ENCODE data around the gene ANKRD13D. TPM values are rescaled to one million over a fixed set of nuclear protein-coding genes. Genes with fewer than 3 reads are reported as not detected.

The ANKRD13D gene
- 10 to 100 TPM; 22.1 to 22.6 TPM for total RNA-seq
- long read RNA-seq, partial matches to known transcripts, result 3 of 5 reads
- long read RNA-seq, other reads (novel, unspliced or antisense), result 1 of 5 reads

DNA sequence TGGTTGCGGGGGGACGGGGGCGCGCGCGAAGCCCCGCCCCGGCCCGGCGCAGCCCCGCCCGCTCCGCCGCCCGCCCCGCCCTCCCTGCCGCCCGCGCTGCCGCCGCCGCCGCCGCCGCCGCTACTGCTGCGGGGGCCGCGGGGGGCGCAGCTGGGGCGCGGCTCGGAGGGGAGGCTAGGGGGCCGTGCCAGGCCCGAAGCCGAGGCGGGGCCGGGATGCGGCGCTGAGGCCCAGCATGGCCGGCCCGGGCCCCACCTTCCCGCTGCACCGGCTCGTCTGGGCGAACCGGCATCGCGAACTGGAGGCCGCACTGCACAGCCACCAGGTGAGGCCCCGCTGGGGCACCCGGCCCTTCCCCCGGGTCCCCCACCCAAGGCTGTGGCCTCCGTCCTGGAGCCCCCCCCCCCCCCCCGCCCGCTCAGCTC is at the start of gene ANKRD13D:
Gene ANKRD13D, plus strand, starts transcription at position 78 of the 425 bp plus-strand sequence. Its CDS starts 158 bp downstream, at position 236.
- intact Hi-C loops (cut with DNase I), result no loop called here
- no peak for ATAC-seq
- no peak for DNase-seq

- intact Hi-C loops (cut with DNase I), result loop anchor here in 1 of 2 donors (10.0 kb wide), 1 partner anchor 115 kb away; no protein-coding TSS in a partner anchor
- DNase-seq (peak; percentile 98), ATAC-seq (peak; percentile 98)
These were observed 49.1 kb upstream of the ANKRD13D start for GRCh38 chr11:67239783-67240575.

DNA sequence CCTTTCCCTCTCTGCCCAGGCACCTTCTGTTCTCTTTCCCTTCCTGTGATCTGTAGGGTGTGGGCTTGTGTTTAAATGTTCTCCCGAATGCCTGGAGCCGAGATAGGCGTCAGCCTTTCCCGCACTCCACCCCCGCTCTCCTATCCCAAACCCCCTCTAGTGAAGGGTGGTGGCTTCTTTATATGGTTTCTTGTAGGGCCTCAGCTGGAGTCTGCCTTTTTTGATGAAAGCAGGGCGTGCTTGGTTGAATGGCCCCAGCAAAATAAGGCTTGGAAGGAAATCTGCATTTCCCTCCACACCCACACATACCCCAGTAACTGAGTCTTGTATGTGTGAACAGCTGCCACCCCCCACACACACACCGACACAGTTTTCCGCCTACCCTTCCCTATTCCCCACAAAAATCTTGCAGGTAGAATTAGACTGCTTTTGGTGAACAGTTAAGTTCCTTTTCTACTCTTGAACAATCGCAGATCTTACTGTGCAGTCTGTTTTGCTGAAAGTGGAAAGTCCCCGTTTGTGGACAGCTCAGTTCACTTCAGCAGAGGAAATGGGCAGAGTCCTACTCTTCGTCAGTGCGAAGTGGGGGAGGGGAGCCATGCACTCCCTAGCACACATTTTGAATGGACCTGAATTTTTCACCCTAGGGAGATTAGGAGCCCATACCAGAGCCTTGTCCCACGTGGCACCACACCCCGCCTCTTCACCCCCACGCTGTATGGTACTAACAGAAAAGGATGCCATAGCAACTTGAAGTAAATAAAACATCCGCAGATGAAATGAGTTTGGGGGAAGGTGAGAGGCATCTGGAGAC is 48.3 kb upstream of the ANKRD13D start:
- intact Hi-C loops (cut with DNase I), result no loop called here
- DNase-seq (peak; percentile 80), ATAC-seq (peak; percentile 28 to 66)

DNA sequence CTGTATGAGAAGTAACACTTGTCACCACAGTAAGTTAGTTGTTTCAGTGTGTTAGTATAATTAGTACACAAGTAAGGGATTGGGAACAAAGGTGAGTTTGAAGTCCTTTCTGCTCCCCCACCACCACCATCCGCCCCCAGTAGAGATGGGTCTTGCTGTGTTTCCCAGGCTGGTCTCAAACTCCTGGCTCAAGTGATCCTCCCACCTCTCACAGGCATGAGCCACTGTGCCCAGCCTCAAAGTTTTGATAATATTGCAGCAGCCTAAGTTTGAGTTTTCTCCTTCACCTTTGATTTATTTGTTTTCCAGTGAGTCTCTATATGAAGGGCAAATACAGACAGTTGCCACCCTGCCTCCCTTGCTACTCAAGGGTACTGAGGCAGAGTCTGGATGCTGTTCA is 46.6 kb upstream of the ANKRD13D start:
- ATAC-seq (no peak), DNase-seq (no peak)
- intact Hi-C loops (cut with DNase I), result no loop called here

- intact Hi-C loops (cut with DNase I), result no loop called here
- no peak for ATAC-seq
- no peak for DNase-seq
These were observed 46.1 kb upstream of the ANKRD13D start for GRCh38 chr11:67243051-67243450.

- intact Hi-C loops (cut with DNase I), result no loop called here
- no peak for DNase-seq
- ATAC-seq, result no peak
These were observed 44.1 kb upstream of the ANKRD13D start for GRCh38 chr11:67245046-67245445.

- ATAC-seq (no peak), DNase-seq (no peak)
- intact Hi-C loops (cut with DNase I), result no loop called here
These were observed 41.1 kb upstream of the ANKRD13D start for GRCh38 chr11:67247946-67248550.

DNA sequence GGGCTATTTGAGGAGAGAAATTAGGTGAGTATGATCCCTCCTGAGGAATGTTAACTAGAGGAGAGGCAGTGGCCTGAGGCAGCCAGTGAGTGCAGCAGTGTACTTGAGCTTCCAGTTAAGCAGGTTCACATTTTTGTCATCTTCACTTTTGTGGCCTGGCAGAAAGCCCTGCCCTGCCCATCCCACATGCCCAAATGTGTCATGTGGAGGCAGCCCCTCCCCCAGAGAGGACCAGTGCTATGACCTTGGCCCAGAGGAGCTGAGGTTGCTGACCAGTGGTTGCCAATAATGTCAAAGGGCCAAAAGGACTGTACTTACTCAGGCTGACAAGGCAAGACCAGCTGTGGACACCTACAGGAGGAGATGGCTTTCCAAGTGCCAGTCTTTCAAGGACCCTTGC is 40.5 kb upstream of the ANKRD13D start:
- peak; percentile 71 to 75 for ATAC-seq
- no peak for DNase-seq
- intact Hi-C loops (cut with DNase I), result no loop called here

- ATAC-seq, result no peak
These were observed 38.8 kb upstream of the ANKRD13D start for GRCh38 chr11:67250059-67251043.

DNA sequence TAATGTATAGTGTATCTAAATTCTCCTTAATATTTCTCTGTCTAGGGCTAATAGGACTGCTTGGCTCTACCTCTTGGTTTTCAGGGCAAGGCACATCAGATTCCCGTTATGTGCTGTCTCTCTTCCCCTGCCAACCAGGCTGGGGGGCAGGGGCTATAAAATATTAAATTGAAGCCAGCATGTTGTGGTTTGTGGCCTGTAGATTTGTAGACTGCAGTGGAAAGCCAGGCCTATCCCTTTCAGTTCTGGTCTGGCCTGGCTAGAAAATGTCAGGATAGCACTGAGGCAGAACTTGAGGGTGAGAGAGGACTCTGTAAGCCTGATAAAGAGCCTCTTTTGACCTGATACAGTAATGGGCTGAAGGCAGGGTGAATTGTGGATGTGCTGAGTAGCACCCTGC is 37.3 kb upstream of the ANKRD13D start:
- intact Hi-C loops (cut with DNase I), result no loop called here
- no peak for ATAC-seq

More at GRCh38 chr11:67250059-67251043, 38.8 kb upstream of the ANKRD13D start:
- intact Hi-C loops (cut with DNase I), result no loop called here
- no peak for DNase-seq

DNA sequence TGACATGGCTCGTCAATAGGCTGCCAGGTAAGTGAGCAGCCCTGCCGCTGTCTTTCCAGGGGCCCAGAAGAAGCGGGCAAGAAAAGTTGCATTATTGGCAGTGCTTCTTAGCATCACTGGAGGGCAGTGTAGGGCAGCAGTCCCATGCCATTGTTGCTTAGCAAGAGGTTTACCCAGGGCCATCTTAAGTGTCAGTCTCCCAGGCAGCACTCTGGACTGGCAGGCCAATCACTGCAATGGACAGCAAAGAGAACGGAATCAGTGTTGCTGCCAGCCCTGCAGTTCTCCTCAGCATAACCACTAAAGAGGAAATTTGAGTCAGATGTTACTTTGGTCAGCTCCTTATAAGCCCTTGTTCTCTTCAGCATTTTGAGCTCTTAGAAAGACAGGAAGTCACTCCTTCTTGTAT is 36.3 kb upstream of the ANKRD13D start:
- DNase-seq (no peak), ATAC-seq (peak; percentile 55)
- intact Hi-C loops (cut with DNase I), result no loop called here

More for the DNA sequence above, 37.3 kb upstream of the ANKRD13D start:
- no peak for DNase-seq

DNA sequence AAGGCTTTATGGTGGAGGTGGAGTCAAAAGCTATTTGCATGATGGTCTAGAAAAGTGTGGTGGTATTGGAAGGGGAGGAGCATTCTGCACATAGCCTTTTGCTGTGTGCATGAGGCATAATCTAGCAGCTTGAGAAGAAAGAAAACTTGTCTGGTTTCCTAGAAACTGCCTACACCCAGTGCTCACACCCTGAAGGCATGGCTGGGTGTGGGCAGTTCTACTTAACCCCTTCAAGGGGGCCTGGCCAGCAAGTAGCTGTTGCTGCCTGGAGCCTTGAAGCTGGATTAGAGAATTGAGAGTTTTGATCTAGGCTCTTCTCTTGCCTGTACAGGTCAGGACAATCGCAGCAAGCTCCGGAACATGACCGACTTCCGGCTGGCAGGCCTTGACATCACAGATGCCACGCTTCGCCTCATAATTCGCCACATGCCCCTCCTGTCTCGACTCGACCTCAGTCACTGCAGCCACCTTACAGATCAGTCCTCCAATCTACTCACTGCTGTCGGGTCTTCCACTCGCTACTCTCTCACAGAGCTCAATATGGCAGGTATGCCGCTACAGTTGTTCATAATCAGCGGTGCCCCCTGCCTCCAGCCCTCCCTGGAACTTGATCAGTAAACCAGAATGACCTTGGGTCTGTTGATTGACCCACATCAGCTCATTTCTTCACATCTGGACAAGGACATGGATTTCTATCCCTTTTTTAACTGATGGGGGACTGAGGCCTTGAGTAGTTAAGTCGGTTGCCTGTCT is 35.1 kb upstream of the ANKRD13D start:
- DNase-seq, result no peak
- intact Hi-C loops (cut with DNase I), result no loop called here

GRCh38 chr11:67254798-67255197 is 34.3 kb upstream of the ANKRD13D start:
- no peak for DNase-seq
- ATAC-seq, result no peak
- intact Hi-C loops (cut with DNase I), result no loop called here

More for the DNA sequence above, 35.1 kb upstream of the ANKRD13D start:
- ATAC-seq, result no peak

DNA sequence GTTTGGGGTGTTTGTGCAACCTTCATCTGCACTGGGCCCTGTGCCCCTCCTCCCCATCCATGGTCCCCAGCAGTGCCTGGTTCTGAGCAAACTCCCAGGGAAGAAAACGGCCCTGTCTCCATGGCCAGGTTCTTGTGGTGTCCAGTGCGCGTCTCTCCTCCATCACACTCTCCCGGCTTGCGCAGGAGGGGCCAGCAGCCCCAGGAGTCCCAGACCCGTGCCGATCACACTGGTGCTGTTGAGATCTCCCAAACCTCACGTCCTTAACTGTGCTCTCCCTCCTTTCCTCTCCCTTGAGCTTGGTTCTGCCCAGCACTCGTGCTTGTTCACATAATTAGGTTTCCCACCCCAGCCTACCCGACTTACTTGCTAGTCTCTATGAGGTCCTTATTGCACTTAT is 33.8 kb upstream of the ANKRD13D start:
- intact Hi-C loops (cut with DNase I), result no loop called here
- ATAC-seq, result no peak
- no peak for DNase-seq

- DNase-seq (no peak), ATAC-seq (no peak)
- intact Hi-C loops (cut with DNase I), result no loop called here
These were observed 33.2 kb upstream of the ANKRD13D start for GRCh38 chr11:67255864-67256263.

GRCh38 chr11:67256477-67257135 is 32.5 kb upstream of the ANKRD13D start:
- intact Hi-C loops (cut with DNase I), result no loop called here

DNA sequence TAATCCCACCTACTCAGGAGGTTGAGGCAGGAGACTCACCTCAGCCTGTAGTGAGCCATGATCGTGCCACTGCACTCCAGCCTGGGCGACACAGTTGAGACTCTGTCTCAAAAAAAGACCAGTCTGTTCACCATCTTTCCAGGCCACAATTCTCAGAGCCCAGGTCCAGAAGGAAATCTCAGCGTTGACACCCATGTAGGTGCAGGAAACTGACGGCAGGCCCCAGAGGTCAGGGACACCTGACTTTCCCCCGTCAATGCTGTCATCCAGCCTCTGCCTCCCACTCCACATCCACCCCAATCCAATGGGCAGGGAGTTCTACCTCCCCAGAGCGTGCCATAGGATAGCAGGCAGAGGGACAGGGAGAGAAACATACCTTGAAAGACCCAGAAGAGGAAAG is 28.7 kb upstream of the ANKRD13D start:
- ATAC-seq, result no peak
- DNase-seq, result no peak
- intact Hi-C loops (cut with DNase I), result no loop called here

More at GRCh38 chr11:67256477-67257135, 32.5 kb upstream of the ANKRD13D start:
- DNase-seq, result no peak
- no peak for ATAC-seq
